Stimulated activated CD4-positive, alpha-beta T cell treated with anti-CD3 and anti-CD28 coated beads, Interleukin-12 subunit alpha, Interleukin-12 subunit beta, amount 100 ng/mL, for 4 hours (primary cell): Measurements from ENCODE around the gene MOV10.
"Not testable (repeated sequence)": the region's sequence is repeated elsewhere in the genome, so short reads cannot be mapped to it uniquely, and the experiment has no call there.

Source experiments
- DNase-seq: peaks from one replicate; pipeline ENCODE4 v3.0.0-alpha.2; 2020

MOV10 gene

GRCh38 chr1:112674440-112674985 is at the start of gene MOV10:
Gene MOV10 (plus strand): TSS chr1:112674659. CDS start chr1:112674913, 254 bp downstream.
- DNase-seq = peak; percentile 34

- DNase-seq = no peak
These were observed 48.8 kb upstream of the MOV10 start for GRCh38 chr1:112625696-112626095.

- no peak for DNase-seq
These were observed 48.3 kb upstream of the MOV10 start for GRCh38 chr1:112626193-112626592.

GRCh38 chr1:112626887-112627286 is 47.6 kb upstream of the MOV10 start:
- DNase-seq = no peak

GRCh38 chr1:112628516-112628915 is 45.9 kb upstream of the MOV10 start:
- no peak for DNase-seq

- no peak for DNase-seq
These were observed 45.2 kb upstream of the MOV10 start for GRCh38 chr1:112629256-112629655.

GRCh38 chr1:112633628-112634027 is 40.8 kb upstream of the MOV10 start:
- DNase-seq = no peak

DNA sequence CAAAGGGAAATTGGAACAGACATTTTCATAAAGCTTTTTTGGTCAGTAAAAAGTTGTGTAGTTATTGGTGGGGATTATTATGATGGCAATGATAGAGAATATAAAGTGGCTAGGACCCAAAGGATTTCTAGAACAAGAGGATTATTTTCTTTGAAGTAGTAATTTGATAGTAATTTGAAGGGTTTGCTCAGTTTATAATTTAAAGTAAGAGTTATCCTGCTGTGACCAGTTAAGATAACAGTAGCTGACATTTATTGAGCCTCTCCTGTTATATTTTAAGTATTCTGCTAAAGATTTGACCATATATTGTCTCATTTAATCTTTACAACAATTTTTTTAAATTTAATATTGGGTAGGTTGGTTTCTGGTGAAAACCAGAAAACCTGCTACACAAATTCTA is 40.1 kb upstream of the MOV10 start:
- DNase-seq = no peak

DNA sequence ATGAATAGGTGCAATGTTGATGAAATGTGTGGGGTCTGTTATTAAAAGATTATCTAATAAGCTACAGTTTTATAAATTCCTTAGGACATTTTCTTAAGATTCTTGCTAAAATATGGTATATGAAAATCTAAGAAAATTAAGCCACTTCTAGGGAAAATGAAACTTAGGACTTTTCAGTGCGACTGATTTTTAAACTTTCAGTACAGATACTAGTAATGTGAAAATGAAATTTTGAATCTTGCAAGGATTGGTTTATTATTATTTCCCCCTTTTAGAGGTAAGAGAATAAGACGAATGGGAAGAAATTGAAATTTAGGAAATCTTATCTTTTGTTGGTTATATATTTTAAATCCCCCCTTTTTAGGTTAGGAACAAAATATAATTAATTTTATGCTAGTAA is 38.4 kb upstream of the MOV10 start:
- no peak for DNase-seq

- DNase-seq = no peak
These were observed 37.7 kb upstream of the MOV10 start for GRCh38 chr1:112636597-112637253.

DNA sequence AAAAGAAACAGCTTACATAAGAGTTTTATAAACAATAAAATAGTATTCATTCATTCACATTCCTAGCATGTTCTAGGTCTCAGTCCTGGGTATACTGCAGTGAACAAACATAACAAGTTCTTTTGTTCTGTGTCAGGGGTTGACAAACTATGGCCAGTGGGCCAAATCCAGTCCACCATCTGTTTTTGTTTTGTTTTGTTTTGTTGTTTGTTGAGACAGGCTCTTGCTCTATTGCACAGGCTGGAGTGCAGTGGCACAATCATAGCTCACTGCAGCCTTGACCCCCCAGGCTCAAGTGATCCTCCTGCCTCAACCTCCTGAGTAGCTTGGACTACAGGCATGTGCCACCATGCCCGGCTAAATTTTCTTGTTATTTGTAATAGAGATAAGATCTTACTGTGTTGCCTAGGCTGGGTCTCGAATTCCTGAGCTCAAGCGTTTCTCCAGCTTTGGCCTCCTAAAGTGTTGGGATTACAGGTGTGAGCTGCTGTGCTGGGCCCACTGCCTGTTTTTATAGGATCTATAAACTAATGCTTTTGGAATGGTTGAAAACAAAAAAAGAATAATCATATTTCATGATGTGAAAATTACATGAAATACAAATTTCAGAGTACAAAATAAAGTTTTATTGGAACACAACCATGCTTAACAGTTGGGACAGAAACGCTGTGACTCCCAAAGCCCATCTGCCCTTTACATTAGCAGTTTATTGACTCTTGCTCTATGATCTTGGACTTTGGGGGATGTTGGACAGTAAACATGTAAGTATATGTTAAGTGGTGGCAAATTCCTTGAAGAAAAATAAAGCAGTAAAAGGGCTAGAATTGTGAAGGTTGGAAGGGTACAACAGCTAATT is 37.0 kb upstream of the MOV10 start:
- DNase-seq = no peak

DNA sequence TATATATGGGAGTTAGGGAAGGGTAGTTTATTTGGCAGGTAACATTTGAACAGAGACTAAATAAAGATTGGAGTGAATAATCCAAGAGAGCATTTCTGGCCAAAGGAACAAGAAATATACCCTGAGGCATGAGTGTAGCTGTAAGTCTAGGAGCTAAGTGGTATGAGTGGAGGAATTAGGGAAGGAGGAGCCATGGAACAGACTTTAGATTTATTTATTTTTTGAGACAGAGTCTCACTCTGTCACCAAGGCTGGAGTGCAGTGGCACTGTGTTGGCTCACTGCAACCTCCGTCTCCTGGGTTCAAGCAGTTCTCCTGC is 36.4 kb upstream of the MOV10 start:
- no peak for DNase-seq

- not testable (repeated sequence) for DNase-seq
These were observed 34.0 kb upstream of the MOV10 start for GRCh38 chr1:112640437-112640836.

- no peak for DNase-seq
These were observed 31.4 kb upstream of the MOV10 start for GRCh38 chr1:112643080-112643479.

DNA sequence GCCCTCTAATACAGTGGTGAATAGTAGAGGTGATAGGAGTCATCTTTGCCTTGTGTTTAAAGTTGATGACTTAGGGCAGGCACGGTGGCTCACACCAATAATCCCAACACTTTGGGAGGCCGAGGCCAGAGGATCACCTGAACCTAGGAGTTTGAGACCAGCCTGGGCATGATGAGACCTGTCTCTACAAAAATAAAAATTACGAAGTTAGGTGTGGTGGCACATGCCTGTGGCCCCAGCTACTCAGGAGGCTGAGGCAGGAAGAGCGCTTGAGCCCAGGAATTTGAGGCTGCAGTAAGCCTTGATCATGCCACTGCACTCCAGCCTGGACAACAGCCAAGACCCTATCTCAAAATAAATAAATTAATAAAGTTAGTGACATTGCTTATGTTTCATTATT is 28.2 kb upstream of the MOV10 start:
- no peak for DNase-seq

DNA sequence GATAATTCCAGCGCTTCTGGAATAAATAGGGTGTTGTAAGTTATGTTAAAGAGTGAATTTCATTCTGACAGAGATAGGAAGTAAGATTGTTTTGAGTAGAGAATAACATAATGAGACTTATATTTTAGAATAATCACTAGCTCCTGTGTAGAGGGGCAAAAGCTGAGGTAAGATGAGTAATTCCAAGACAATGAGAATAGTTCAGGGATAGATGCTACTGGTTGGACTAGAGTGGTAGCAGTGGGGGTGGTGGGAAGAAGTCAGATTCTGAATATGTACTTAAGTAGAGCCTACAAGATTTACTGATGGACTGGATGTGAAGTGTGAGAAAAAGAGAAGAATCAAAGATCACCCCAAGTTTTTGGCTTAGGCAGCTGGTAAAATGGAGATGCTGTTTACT is 23.3 kb upstream of the MOV10 start:
- no peak for DNase-seq

- DNase-seq = no peak
These were observed 8.6 kb upstream of the MOV10 start for GRCh38 chr1:112665857-112666256.

DNA sequence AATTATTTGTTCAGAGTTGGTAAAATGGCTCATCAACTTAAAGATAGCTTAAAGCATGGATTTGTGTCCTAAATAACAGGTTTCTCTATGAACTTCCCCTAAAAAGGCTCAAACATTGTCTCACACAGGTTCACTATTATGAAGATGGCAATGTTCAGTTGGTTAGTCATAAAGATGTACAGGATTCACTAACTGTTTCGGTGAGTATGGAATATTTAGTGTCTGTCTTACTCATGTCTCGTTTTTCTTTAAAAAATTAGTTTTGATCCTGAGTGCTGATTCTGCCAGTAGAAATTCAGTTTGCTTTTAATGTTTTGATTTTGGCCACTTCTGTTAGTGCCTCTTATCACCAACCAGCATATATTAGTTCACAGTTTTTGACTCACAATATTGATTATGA is 7.5 kb upstream of the MOV10 start:
- DNase-seq = no peak

- no peak for DNase-seq
These were observed 2.5 kb upstream of the MOV10 start for GRCh38 chr1:112672009-112672408.

- DNase-seq = no peak
These were observed 1.6 kb upstream of the MOV10 start for GRCh38 chr1:112672842-112673241.

- DNase-seq = no peak
These were observed 643 bp upstream of the MOV10 start for GRCh38 chr1:112673592-112674439.

GRCh38 chr1:112674986-112675727 is 698 bp downstream of the MOV10 start:
- peak; percentile 41 for DNase-seq
